Measurements from ENCODE around the gene KRTAP5-7. TPM values are rescaled to one million over a fixed set of nuclear protein-coding genes. Genes with fewer than 3 reads are reported as not detected.
"Not testable (repeated sequence)": the region's sequence is repeated elsewhere in the genome, so short reads cannot be mapped to it uniquely, and the experiment has no call there.

KRTAP5-7 gene
- total RNA-seq, 2 donors from 2014 or later, result not detected

DNA sequence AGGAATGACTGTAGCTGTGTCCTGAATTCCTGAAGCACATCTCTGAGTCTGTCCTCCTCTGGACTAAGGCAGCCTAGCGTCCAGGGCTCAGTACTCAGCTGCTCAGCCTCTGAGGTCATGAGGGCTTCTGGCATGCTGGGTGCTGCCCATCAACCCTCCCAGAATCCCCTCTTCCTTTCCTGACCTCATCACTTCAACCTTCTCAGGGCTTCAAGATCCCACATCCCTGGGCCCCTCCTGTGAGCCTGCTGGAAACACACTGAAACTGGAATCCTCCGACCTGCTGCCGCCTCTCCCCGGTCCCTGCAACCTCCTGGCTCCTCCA is 11.6 kb downstream of the KRTAP5-7 start:
- no peaks in the 10 kb centered on the region for H3K36me3 ChIP-seq
- TF ChIP-seq CTCF (IDR thresholded peaks at IDR 0.05), result no peak

GRCh38 chr11:71539017-71539416 is 11.9 kb downstream of the KRTAP5-7 start:
- Histone ChIP-seq H3K9me3 (no peaks in the 10 kb centered on the region), H3K4me1 (no peaks in the 10 kb centered on the region), H3K27ac (no peak overlapping the region), H3K36me3 (no peaks in the 10 kb centered on the region), H3K27me3 (no peaks in the 10 kb centered on the region), H3K4me3 (no peak overlapping the region)
- no peak for TF ChIP-seq CTCF (IDR thresholded peaks at IDR 0.05)
- no peak for DNase-seq (ENCODE audit: low spot score)

More for the DNA sequence above, 11.6 kb downstream of the KRTAP5-7 start:
- H3K27me3 ChIP-seq, result no peaks in the 10 kb centered on the region
- H3K9me3 ChIP-seq, result no peaks in the 10 kb centered on the region
- H3K4me3 ChIP-seq, result no peak overlapping the region
- no peak overlapping the region for H3K27ac ChIP-seq
- peak; percentile 38 for DNase-seq (ENCODE audit: low spot score)
- no peaks in the 10 kb centered on the region for H3K4me1 ChIP-seq

DNA sequence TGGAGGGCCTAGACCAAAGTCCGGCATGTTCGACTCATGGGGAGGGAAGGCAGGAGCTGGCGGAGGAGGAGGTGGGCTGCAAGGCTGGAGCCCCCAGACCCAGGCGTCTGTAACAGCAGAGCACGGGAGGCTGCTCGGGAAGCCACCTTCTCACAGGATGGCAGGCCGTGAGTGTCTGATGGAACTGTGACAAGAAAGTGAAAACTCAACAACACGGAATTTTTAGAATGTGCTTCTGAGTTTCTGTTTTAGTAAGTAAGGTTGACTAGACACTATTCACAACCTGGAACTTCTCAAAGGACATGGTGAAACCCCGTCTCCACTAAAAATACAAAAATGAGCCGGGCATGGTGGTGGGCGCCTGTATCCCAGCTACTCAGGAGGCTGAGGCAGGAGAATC is 12.9 kb downstream of the KRTAP5-7 start:
- H3K36me3 ChIP-seq; H3K27me3 ChIP-seq; DNase-seq (ENCODE audit: low spot score); H3K4me1 ChIP-seq; H3K27ac ChIP-seq; H3K4me3 ChIP-seq; H3K9me3 ChIP-seq: not testable (repeated sequence)

- DNase-seq (ENCODE audit: low spot score); H3K4me3 ChIP-seq; H3K4me1 ChIP-seq; H3K36me3 ChIP-seq; H3K27ac ChIP-seq; H3K27me3 ChIP-seq; H3K9me3 ChIP-seq: not testable (repeated sequence)
These were observed 13.6 kb downstream of the KRTAP5-7 start for GRCh38 chr11:71540521-71541304.

- Histone ChIP-seq H3K9me3 (no peaks in the 10 kb centered on the region), H3K27me3 (no peaks in the 10 kb centered on the region), H3K4me3 (no peak overlapping the region), H3K4me1 (no peaks in the 10 kb centered on the region), H3K27ac (no peak overlapping the region), H3K36me3 (no peaks in the 10 kb centered on the region)
- TF ChIP-seq CTCF (IDR thresholded peaks at IDR 0.05), result no peak
- DNase-seq (ENCODE audit: low spot score), result no peak
These were observed 15.3 kb downstream of the KRTAP5-7 start for GRCh38 chr11:71542382-71542781.

DNA sequence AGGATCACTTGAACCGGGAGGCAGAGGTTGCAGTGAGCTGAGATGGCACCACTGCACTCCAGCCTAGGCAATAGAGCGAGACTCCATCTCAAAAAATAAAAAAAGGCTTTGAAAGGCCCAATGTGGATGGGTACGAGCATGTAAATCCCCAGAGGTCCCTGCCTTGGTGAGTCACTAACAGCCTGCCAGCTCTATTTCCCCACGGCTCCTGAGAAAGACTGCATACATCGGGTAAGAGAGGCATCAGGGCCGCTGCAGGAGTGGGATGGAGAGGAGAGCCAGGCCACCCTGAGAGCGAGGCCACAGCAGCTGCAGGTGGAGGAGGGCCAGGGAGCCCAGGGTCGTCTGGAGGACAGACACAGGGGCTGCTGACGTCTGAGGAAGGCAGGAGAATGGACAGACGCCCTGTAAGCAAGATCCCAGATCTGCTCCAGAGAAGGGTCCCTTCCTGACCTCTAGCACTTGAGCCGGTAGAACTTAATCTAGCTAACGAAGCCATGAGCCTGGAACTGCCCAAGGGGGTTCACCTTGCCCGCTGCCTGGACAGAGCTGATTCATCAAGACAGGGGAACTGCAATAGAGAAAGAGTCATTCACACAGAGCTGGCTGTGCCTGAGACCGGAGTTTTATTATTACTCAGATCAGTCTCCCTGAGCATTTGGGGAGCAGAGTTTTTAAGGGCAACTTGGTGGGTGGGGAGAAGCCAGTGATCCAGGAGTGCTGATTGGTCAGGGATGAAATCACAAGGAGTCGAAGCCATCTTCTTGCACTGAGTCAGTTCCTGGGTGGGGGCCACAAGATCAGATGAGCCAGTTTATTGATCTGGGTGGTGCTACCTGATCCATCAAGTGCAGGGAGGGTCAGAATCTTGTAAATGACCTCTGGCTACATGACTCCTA is 16.1 kb downstream of the KRTAP5-7 start:
- no peak for DNase-seq (ENCODE audit: low spot score)
- H3K4me3 ChIP-seq, result no peak overlapping the region
- no peaks in the 10 kb centered on the region for H3K27me3 ChIP-seq
- no peaks in the 10 kb centered on the region for H3K4me1 ChIP-seq
- H3K27ac ChIP-seq, result no peak overlapping the region
- TF ChIP-seq CTCF (IDR thresholded peaks at IDR 0.05), result no peak
- H3K9me3 ChIP-seq, result no peaks in the 10 kb centered on the region
- no peaks in the 10 kb centered on the region for H3K36me3 ChIP-seq
